ENCODE results near the gene DST. TPM values are rescaled to one million over a fixed set of nuclear protein-coding genes. Genes with fewer than 3 reads are reported as not detected.

DST gene
- total RNA-seq, 1 experiment from 2014 or later: 132 TPM

DNA sequence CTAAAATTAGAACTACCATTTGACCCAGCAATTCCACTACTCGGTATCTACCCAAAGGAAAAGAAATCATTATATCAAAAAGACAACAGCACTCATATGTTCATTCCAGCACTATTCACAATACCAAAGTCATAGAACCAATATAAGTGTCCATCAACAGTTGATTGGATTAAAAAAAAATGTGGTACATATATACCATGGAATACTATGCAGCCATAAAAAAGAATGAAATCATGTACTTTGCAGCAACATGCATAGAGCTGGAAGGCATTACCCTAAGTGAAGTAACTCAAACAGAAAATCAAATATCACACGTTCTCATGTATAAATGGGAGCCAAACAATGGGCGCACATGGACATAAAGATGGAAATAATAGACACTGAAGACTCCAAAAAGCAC lies 163.3 kb downstream of the DST start (continued):
- TF ChIP-seq, protein P1, sequence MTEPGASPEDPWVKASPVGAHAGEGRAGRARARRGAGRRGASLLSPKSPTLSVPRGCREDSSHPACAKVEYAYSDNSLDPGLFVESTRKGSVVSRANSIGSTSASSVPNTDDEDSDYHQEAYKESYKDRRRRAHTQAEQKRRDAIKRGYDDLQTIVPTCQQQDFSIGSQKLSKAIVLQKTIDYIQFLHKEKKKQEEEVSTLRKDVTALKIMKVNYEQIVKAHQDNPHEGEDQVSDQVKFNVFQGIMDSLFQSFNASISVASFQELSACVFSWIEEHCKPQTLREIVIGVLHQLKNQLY (CRISPR knock-in tag; IDR thresholded peaks at IDR 0.05): no peak

DNA sequence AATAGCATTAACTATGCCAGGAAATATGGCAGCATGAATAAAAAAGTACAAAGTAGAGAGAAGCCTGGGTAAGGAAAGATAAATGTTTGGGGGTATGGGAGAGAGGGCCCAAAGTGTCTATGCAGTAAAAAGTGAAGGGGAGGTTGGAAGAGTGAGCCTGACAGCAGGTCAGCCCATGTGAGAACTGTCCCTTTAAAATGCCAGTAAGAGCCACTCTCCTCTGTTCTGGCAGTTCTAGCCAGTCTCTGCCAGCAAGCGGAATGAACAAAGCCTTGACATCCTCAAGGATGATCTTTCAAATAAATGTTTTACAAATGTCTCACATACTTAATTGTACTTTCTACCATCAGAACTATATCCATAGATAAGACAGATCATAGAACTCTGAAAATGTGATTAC lies 164.5 kb downstream of the DST start:
- Mint-ChIP-seq H3K4me1 (no peaks in the 10 kb centered on the region), H3K36me3 (peaks cover 67% of the 10 kb centered on the region), H3K27ac (no peak overlapping the region), H3K4me3 (no peak overlapping the region), H3K9me3 (peaks cover 12% of the 10 kb centered on the region), H3K27me3 (ENCODE audit: low read depth) (no peaks in the 10 kb centered on the region)
- TF ChIP-seq, protein P2, sequence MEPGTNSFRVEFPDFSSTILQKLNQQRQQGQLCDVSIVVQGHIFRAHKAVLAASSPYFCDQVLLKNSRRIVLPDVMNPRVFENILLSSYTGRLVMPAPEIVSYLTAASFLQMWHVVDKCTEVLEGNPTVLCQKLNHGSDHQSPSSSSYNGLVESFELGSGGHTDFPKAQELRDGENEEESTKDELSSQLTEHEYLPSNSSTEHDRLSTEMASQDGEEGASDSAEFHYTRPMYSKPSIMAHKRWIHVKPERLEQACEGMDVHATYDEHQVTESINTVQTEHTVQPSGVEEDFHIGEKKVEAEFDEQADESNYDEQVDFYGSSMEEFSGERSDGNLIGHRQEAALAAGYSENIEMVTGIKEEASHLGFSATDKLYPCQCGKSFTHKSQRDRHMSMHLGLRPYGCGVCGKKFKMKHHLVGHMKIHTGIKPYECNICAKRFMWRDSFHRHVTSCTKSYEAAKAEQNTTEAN (CRISPR knock-in tag; IDR thresholded peaks at IDR 0.05): no peak
- TF ChIP-seq, protein P3, sequence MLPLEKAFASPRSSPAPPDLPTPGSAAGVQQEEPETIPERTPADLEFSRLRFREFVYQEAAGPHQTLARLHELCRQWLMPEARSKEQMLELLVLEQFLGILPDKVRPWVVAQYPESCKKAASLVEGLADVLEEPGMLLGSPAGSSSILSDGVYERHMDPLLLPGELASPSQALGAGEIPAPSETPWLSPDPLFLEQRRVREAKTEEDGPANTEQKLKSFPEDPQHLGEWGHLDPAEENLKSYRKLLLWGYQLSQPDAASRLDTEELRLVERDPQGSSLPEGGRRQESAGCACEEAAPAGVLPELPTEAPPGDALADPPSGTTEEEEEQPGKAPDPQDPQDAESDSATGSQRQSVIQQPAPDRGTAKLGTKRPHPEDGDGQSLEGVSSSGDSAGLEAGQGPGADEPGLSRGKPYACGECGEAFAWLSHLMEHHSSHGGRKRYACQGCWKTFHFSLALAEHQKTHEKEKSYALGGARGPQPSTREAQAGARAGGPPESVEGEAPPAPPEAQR (CRISPR knock-in tag; IDR thresholded peaks at IDR 0.05): no peak
- no peak for TF ChIP-seq EMX1 (CRISPR knock-in tag; IDR thresholded peaks at IDR 0.05)
- TF ChIP-seq, protein P4, sequence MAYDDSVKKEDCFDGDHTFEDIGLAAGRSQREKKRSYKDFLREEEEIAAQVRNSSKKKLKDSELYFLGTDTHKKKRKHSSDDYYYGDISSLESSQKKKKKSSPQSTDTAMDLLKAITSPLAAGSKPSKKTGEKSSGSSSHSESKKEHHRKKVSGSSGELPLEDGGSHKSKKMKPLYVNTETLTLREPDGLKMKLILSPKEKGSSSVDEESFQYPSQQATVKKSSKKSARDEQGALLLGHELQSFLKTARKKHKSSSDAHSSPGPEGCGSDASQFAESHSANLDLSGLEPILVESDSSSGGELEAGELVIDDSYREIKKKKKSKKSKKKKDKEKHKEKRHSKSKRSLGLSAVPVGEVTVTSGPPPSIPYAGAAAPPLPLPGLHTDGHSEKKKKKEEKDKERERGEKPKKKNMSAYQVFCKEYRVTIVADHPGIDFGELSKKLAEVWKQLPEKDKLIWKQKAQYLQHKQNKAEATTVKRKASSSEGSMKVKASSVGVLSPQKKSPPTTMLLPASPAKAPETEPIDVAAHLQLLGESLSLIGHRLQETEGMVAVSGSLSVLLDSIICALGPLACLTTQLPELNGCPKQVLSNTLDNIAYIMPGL (CRISPR knock-in tag; IDR thresholded peaks at IDR 0.05): no peak
- no peak for TF ChIP-seq NR3C1 (CRISPR knock-in tag; conservative IDR thresholded peaks at IDR 0.05; ENCODE audit: low read depth)
- TF ChIP-seq, protein P5, sequence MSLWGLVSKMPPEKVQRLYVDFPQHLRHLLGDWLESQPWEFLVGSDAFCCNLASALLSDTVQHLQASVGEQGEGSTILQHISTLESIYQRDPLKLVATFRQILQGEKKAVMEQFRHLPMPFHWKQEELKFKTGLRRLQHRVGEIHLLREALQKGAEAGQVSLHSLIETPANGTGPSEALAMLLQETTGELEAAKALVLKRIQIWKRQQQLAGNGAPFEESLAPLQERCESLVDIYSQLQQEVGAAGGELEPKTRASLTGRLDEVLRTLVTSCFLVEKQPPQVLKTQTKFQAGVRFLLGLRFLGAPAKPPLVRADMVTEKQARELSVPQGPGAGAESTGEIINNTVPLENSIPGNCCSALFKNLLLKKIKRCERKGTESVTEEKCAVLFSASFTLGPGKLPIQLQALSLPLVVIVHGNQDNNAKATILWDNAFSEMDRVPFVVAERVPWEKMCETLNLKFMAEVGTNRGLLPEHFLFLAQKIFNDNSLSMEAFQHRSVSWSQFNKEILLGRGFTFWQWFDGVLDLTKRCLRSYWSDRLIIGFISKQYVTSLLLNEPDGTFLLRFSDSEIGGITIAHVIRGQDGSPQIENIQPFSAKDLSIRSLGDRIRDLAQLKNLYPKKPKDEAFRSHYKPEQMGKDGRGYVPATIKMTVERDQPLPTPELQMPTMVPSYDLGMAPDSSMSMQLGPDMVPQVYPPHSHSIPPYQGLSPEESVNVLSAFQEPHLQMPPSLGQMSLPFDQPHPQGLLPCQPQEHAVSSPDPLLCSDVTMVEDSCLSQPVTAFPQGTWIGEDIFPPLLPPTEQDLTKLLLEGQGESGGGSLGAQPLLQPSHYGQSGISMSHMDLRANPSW (CRISPR knock-in tag; conservative IDR thresholded peaks at IDR 0.05; ENCODE audit: low read depth): no peak
- TF ChIP-seq KAT7 (CRISPR knock-in tag; IDR thresholded peaks at IDR 0.05; ENCODE audit: borderline replicate concordance): no peak
- no peak for TF ChIP-seq ATF1 (CRISPR knock-in tag; IDR thresholded peaks at IDR 0.05)
- no peak for TF ChIP-seq FOXK1 (CRISPR knock-in tag; IDR thresholded peaks at IDR 0.05)
- no peak for TF ChIP-seq ESRRA (CRISPR knock-in tag; IDR thresholded peaks at IDR 0.05; ENCODE audit: borderline replicate concordance)
- no peak for TF ChIP-seq ZBTB21 (CRISPR knock-in tag; IDR thresholded peaks at IDR 0.05; ENCODE audit: borderline replicate concordance)
- TF ChIP-seq, protein P6, sequence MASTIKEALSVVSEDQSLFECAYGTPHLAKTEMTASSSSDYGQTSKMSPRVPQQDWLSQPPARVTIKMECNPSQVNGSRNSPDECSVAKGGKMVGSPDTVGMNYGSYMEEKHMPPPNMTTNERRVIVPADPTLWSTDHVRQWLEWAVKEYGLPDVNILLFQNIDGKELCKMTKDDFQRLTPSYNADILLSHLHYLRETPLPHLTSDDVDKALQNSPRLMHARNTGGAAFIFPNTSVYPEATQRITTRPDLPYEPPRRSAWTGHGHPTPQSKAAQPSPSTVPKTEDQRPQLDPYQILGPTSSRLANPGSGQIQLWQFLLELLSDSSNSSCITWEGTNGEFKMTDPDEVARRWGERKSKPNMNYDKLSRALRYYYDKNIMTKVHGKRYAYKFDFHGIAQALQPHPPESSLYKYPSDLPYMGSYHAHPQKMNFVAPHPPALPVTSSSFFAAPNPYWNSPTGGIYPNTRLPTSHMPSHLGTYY (CRISPR knock-in tag; IDR thresholded peaks at IDR 0.05): no peak
- TF ChIP-seq, protein P7, sequence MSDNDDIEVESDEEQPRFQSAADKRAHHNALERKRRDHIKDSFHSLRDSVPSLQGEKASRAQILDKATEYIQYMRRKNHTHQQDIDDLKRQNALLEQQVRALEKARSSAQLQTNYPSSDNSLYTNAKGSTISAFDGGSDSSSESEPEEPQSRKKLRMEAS (CRISPR knock-in tag; IDR thresholded peaks at IDR 0.05): no peak
- POLR2A ChIA-PET: no interaction called here
- DNase-seq (ENCODE audit: low spot score) (no peak), ATAC-seq (no peak)
- CTCF ChIA-PET: no interaction called here

DNA sequence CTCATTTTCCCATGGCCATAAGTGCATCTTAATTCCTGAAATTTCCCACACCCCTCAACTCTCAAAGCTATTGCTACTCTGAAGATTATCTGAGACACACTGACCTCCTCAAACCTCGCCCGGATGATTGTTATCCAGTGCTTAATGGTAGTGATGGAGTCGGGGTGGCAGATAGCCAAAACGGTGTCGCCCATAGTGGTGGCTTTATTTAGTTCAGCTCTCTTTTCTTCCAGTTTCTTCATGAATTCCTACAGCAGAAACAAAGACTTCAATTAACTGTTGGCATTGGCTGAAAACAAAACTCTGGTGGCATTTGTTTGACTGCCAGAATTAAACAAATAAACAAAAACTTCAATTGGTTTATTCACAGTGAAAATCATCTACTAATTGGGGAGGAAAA lies 165.4 kb downstream of the DST start:
- Mint-ChIP-seq H3K4me3 (no peak overlapping the region), H3K27me3 (ENCODE audit: low read depth) (no peaks in the 10 kb centered on the region), H3K36me3 (peaks cover 62% of the 10 kb centered on the region), H3K9me3 (peaks cover 12% of the 10 kb centered on the region), H3K27ac (no peak overlapping the region), H3K4me1 (peaks cover 5% of the 10 kb centered on the region)
- no peak for DNase-seq (ENCODE audit: low spot score)
- ATAC-seq: no peak
- ChIA-PET POLR2A (no interaction called here), CTCF (no interaction called here)
- TF ChIP-seq NFE2L1 (CRISPR knock-in tag; IDR thresholded peaks at IDR 0.05) (no peak), TEAD4 (CRISPR knock-in tag; IDR thresholded peaks at IDR 0.05) (no peak), SMAD3 (CRISPR knock-in tag; IDR thresholded peaks at IDR 0.05; ENCODE audit: borderline replicate concordance) (no peak), CREB1 (CRISPR knock-in tag; IDR thresholded peaks at IDR 0.05) (no peak), NFYB (CRISPR knock-in tag; conservative IDR thresholded peaks at IDR 0.05; ENCODE audit: low read depth) (no peak), PRRX2 (CRISPR knock-in tag; IDR thresholded peaks at IDR 0.05) (no peak)
- TF ChIP-seq, protein P3 (CRISPR knock-in tag; IDR thresholded peaks at IDR 0.05): no peak
- TF ChIP-seq, protein P8, sequence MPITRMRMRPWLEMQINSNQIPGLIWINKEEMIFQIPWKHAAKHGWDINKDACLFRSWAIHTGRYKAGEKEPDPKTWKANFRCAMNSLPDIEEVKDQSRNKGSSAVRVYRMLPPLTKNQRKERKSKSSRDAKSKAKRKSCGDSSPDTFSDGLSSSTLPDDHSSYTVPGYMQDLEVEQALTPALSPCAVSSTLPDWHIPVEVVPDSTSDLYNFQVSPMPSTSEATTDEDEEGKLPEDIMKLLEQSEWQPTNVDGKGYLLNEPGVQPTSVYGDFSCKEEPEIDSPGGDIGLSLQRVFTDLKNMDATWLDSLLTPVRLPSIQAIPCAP (CRISPR knock-in tag; IDR thresholded peaks at IDR 0.05): no peak
- TF ChIP-seq, protein P6 (CRISPR knock-in tag; IDR thresholded peaks at IDR 0.05): no peak

Measured in WTC11 (cell line).